GM23338 (cell line): ENCODE measurements around the gene USP7. TPM values are rescaled to one million over a fixed set of nuclear protein-coding genes. Genes with fewer than 3 reads are reported as not detected.

Experiments
- ATAC-seq: fragments of 200-7000 bp; cut with Tn5 transposase; 3 replicates; pipeline ENCODE4 v1.9.1; 2020
- DNase-seq: peaks from one replicate; pipeline ENCODE4 v3.0.0-alpha.2; 2015; ENCODE audit warnings: low spot score
- H2AFZ ChIP-seq: fragments of 200-600 bp; sonication (generic); 2 replicates; pipeline ENCODE4 v1.8.0; 2016; ENCODE audit warnings: antibody characterized with exemption, mild to moderate bottlenecking, moderate library complexity
- H3F3A ChIP-seq: fragments of 200-600 bp; sonication (generic); replicated peaks from 2 replicates; pipeline ENCODE4 v1.8.0; 2017; ENCODE audit warnings: antibody characterized with exemption, mixed run types, low read depth
- H3K27ac ChIP-seq: fragments of 200-600 bp; sonication (generic); 2 replicates; pipeline ENCODE4 v1.6.1; 2016; ENCODE audit warnings: low read depth
- H3K27me3 ChIP-seq: fragments of 200-600 bp; sonication (generic); 2 replicates; pipeline ENCODE4 v1.8.0; 2016; ENCODE audit warnings: mild to moderate bottlenecking, mixed run types, moderate library complexity; ENCODE audit not compliant: insufficient read depth
- H3K36me3 ChIP-seq: fragments of 200-600 bp; sonication (generic); 2 replicates; pipeline ENCODE4 v1.8.0; 2016; ENCODE audit warnings: mild to moderate bottlenecking; ENCODE audit not compliant: insufficient read depth
- H3K4me1 ChIP-seq: fragments of 200-600 bp; sonication (generic); 2 replicates; pipeline ENCODE4 v1.8.0; 2016; ENCODE audit warnings: mild to moderate bottlenecking, moderate library complexity; ENCODE audit not compliant: insufficient read depth
- H3K4me2 ChIP-seq: fragments of 200-600 bp; sonication (generic); 2 replicates; pipeline ENCODE4 v1.7.1; 2017; ENCODE audit warnings: mixed run types
- H3K4me3 ChIP-seq: fragments of 200-600 bp; sonication (generic); 2 replicates; pipeline ENCODE4 v1.6.1; 2016; ENCODE audit warnings: mixed run types
- H3K79me2 ChIP-seq: fragments of 200-600 bp; sonication (generic); replicated peaks from 2 replicates; pipeline ENCODE4 v1.8.0; 2017; ENCODE audit warnings: mild to moderate bottlenecking; ENCODE audit not compliant: insufficient read depth
- H3K9me2 ChIP-seq: fragments of 200-600 bp; sonication (generic); 2 replicates; pipeline ENCODE4 v1.8.0; 2017; ENCODE audit not compliant: insufficient read depth
- H4K20me1 ChIP-seq: fragments of 200-600 bp; sonication (generic); replicated peaks from 2 replicates; pipeline ENCODE4 v1.8.0; 2017; ENCODE audit warnings: mild to moderate bottlenecking; ENCODE audit not compliant: insufficient read depth
- H3K27ac Mint-ChIP-seq: 2 replicates; pipeline ENCODE4 v1.8.0; 2020; ENCODE audit warnings: inconsistent platforms, mild to moderate bottlenecking, moderate library complexity, mixed read lengths
- H3K27me3 Mint-ChIP-seq: 3 replicates; pipeline ENCODE4 v1.8.0; 2022; ENCODE audit warnings: low read depth, mild to moderate bottlenecking, moderate library complexity, mixed read lengths, inconsistent platforms; ENCODE audit not compliant: insufficient read depth, poor library complexity
- H3K36me3 Mint-ChIP-seq: 3 replicates; pipeline ENCODE4 v1.8.0; 2021; ENCODE audit warnings: low read depth, mild to moderate bottlenecking, inconsistent platforms, moderate library complexity, mixed read lengths
- H3K4me1 Mint-ChIP-seq: 3 replicates; pipeline ENCODE4 v1.8.0; 2020; ENCODE audit warnings: mild to moderate bottlenecking, inconsistent platforms, mixed read lengths
- H3K4me3 Mint-ChIP-seq: 3 replicates; pipeline ENCODE4 v1.8.0; 2021; ENCODE audit warnings: moderate library complexity, mild to moderate bottlenecking, inconsistent platforms, mixed read lengths
- H3K9me3 Mint-ChIP-seq: 3 replicates; pipeline ENCODE4 v1.8.0; 2020; ENCODE audit warnings: moderate library complexity, mild to moderate bottlenecking, inconsistent platforms, mixed read lengths
- ETS1 ChIP-seq: IDR thresholded peaks from 2 replicates; pipeline ENCODE4 v1.6.1; 2016; ENCODE audit warnings: antibody characterized with exemption
- EZH2phosphoT487 ChIP-seq: fragments of 200-600 bp; sonication (generic); IDR thresholded peaks from one replicate; pipeline ENCODE4 v1.8.1; 2018; ENCODE audit warnings: antibody characterized with exemption; ENCODE audit not compliant: unreplicated experiment
- NANOG ChIP-seq: IDR thresholded peaks from 2 replicates; pipeline ENCODE4 v1.6.1; 2016; ENCODE audit warnings: antibody characterized with exemption, borderline replicate concordance
- POLR2AphosphoS5 ChIP-seq: IDR thresholded peaks from 2 replicates; pipeline ENCODE4 v1.6.1; 2016; ENCODE audit warnings: antibody characterized with exemption, low read depth
- REST ChIP-seq: IDR thresholded peaks from one replicate; pipeline ENCODE4 v1.6.1; 2018; ENCODE audit warnings: antibody characterized with exemption; ENCODE audit not compliant: unreplicated experiment
- STAT1 ChIP-seq: IDR thresholded peaks from one replicate; pipeline ENCODE4 v1.6.1; 2016; ENCODE audit warnings: antibody characterized with exemption; ENCODE audit not compliant: unreplicated experiment
- ZNF331 ChIP-seq: fragments of 250-450 bp; sonication (Bioruptor Pico); IDR thresholded peaks from 2 replicates; pipeline ENCODE4 v1.5.0; 2020; ENCODE audit warnings: low read depth, mild to moderate bottlenecking, moderate library complexity
- polyA plus RNA-seq: library from polyadenylated mRNA; unstranded; fragments of >200 nt; fragmentation: Nextera tagmentation; extraction: Ambion mirVana; gene quantifications from 2 replicates; pipeline ENCODE4 v1.2.1, GENCODE V29; 2016
- total RNA-seq: library from RNA; depleted of rRNA; stranded (reverse); fragments of >200 nt; shearing (Covaris generic); gene quantifications from 2 replicates; pipeline ENCODE4 v1.2.3, GENCODE V29; 2014
- TF ChIP-seq, protein P1 (sequence below): fragments of 250-450 bp; sonication (Bioruptor Pico); IDR thresholded peaks from 2 replicates; pipeline ENCODE4 v1.5.0; 2020; ENCODE audit warnings: mild to moderate bottlenecking, moderate library complexity

The USP7 gene
- total and polyA plus RNA-seq, 2 experiments from 2014 or later: 42.3 to 130 TPM

- H3K4me2 ChIP-seq: peak overlapping the region; percentile 50
- H3K4me1 ChIP-seq: peaks cover 69% of the 10 kb centered on the region
- no peaks in the 10 kb centered on the region for H3K9me3 Mint-ChIP-seq
- DNase-seq (no peak), ATAC-seq (peak; percentile 28)
- H3K36me3 Mint-ChIP-seq: no peaks in the 10 kb centered on the region; the same call in 2 of the 3 replicates
- no peaks in the 10 kb centered on the region for H3K36me3 ChIP-seq
- peak overlapping the region; percentile 33; the same call in 2 of the 3 replicates for H3K4me3 Mint-ChIP-seq
- 0 out of 2 replicates have a peak overlapping the region, but pooled peaks have one; percentile 6 for H3K4me3 ChIP-seq
- H3K27ac ChIP-seq: peak overlapping the region; percentile 74
- H3K9me2 ChIP-seq: no peaks in the 10 kb centered on the region
- no peak overlapping the region for H2AFZ ChIP-seq
- peaks cover 100% of the 10 kb centered on the region for H3K79me2 ChIP-seq
- H3K4me1 Mint-ChIP-seq: peaks cover 73% of the 10 kb centered on the region
- H3K27ac Mint-ChIP-seq: peak overlapping the region; percentile 84
- TF ChIP-seq ZNF331 (CRISPR knock-in tag): no peak
- H4K20me1 ChIP-seq: peaks cover 96% of the 10 kb centered on the region
- peaks cover 5% of the 10 kb centered on the region; the same call in 1 of the 2 replicates for H3F3A ChIP-seq
- no peaks in the 10 kb centered on the region for H3K27me3 ChIP-seq
- peaks cover 22% of the 10 kb centered on the region for H3K27me3 Mint-ChIP-seq
Observed at GRCh38 chr16:8943966-8944759, 19.5 kb downstream of the USP7 start.

DNA sequence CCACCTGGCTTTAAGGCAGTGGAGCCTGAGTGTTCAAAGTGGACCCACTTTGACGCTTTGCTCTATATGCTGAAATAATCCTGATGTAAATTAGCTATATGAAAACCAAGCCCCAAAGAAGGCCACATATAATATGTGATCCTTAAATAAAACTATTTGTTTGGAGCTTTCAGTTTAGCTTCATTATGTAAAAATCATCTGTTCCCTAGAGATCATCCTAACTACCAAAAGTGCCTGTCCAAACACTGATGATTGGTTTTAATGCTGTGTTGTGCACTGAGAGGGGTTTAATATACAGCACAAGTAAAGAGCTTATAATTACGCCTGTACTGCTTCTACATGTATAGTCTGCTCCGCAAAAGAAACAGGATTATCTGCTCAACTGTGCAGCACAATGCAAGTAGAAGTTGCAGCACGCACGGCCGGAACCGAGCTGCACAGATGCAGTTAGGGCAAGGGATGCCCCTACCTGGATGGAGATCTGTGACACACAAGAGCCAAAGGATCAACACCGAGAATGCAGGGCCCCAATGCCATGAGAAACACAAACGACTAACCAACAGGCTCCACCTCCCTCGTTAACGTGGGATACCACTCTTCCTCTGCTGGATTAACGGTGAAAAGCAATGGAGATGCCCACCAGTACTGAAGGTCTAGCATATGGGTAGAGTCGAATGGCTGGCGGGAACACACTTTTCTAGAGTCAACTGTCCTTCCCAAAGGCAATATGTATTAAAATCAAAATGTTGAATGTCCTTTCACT lies 20.5 kb downstream of the USP7 start:
- DNase-seq: no peak
- H3K9me3 Mint-ChIP-seq: no peaks in the 10 kb centered on the region
- H4K20me1 ChIP-seq: peaks cover 97% of the 10 kb centered on the region
- H3K9me2 ChIP-seq: no peaks in the 10 kb centered on the region
- no peak overlapping the region for H3K4me3 ChIP-seq
- peaks cover 70% of the 10 kb centered on the region for H3K4me1 ChIP-seq
- H3F3A ChIP-seq: peaks cover 5% of the 10 kb centered on the region; the same call in 1 of the 2 replicates
- H3K27ac ChIP-seq: peak overlapping the region; percentile 39; the same call in 1 of the 2 replicates
- peak overlapping the region; percentile 50; the same call in 1 of the 2 replicates for H3K4me2 ChIP-seq
- no peak overlapping the region for H2AFZ ChIP-seq
- peaks cover 100% of the 10 kb centered on the region for H3K79me2 ChIP-seq
- H3K4me1 Mint-ChIP-seq: peaks cover 76% of the 10 kb centered on the region
- H3K36me3 Mint-ChIP-seq: no peaks in the 10 kb centered on the region; the same call in 2 of the 3 replicates
- no peaks in the 10 kb centered on the region for H3K27me3 ChIP-seq
- no peak overlapping the region for H3K27ac Mint-ChIP-seq
- H3K4me3 Mint-ChIP-seq: no peak overlapping the region; the same call in 2 of the 3 replicates
- H3K27me3 Mint-ChIP-seq: peaks cover 24% of the 10 kb centered on the region
- no peaks in the 10 kb centered on the region for H3K36me3 ChIP-seq
- peak; percentile 38 for ATAC-seq
- TF ChIP-seq, protein P1, sequence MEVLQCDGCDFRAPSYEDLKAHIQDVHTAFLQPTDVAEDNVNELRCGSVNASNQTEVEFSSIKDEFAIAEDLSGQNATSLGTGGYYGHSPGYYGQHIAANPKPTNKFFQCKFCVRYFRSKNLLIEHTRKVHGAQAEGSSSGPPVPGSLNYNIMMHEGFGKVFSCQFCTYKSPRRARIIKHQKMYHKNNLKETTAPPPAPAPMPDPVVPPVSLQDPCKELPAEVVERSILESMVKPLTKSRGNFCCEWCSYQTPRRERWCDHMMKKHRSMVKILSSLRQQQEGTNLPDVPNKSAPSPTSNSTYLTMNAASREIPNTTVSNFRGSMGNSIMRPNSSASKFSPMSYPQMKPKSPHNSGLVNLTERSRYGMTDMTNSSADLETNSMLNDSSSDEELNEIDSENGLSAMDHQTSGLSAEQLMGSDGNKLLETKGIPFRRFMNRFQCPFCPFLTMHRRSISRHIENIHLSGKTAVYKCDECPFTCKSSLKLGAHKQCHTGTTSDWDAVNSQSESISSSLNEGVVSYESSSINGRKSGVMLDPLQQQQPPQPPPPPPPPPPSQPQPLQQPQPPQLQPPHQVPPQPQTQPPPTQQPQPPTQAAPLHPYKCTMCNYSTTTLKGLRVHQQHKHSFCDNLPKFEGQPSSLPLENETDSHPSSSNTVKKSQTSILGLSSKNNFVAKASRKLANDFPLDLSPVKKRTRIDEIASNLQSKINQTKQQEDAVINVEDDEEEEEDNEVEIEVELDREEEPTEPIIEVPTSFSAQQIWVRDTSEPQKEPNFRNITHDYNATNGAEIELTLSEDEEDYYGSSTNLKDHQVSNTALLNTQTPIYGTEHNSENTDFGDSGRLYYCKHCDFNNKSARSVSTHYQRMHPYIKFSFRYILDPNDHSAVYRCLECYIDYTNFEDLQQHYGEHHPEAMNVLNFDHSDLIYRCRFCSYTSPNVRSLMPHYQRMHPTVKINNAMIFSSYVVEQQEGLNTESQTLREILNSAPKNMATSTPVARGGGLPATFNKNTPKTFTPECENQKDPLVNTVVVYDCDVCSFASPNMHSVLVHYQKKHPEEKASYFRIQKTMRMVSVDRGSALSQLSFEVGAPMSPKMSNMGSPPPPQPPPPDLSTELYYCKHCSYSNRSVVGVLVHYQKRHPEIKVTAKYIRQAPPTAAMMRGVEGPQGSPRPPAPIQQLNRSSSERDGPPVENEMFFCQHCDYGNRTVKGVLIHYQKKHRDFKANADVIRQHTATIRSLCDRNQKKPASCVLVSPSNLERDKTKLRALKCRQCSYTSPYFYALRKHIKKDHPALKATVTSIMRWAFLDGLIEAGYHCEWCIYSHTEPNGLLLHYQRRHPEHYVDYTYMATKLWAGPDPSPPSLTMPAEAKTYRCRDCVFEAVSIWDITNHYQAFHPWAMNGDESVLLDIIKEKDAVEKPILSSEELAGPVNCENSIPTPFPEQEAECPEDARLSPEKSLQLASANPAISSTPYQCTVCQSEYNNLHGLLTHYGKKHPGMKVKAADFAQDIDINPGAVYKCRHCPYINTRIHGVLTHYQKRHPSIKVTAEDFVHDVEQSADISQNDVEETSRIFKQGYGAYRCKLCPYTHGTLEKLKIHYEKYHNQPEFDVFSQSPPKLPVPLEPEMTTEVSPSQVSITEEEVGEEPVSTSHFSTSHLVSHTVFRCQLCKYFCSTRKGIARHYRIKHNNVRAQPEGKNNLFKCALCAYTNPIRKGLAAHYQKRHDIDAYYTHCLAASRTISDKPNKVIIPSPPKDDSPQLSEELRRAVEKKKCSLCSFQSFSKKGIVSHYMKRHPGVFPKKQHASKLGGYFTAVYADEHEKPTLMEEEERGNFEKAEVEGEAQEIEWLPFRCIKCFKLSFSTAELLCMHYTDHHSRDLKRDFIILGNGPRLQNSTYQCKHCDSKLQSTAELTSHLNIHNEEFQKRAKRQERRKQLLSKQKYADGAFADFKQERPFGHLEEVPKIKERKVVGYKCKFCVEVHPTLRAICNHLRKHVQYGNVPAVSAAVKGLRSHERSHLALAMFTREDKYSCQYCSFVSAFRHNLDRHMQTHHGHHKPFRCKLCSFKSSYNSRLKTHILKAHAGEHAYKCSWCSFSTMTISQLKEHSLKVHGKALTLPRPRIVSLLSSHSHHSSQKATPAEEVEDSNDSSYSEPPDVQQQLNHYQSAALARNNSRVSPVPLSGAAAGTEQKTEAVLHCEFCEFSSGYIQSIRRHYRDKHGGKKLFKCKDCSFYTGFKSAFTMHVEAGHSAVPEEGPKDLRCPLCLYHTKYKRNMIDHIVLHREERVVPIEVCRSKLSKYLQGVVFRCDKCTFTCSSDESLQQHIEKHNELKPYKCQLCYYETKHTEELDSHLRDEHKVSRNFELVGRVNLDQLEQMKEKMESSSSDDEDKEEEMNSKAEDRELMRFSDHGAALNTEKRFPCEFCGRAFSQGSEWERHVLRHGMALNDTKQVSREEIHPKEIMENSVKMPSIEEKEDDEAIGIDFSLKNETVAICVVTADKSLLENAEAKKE (CRISPR knock-in tag): no peak
- TF ChIP-seq STAT1 (no peak), POLR2AphosphoS5 (no peak), EZH2phosphoT487 (no peak), REST (no peak), NANOG (no peak), ETS1 (no peak)
